Testis (tissue), 2 donors: Measurements from ENCODE around the gene QRFP.

Experiments used
- CTCF ChIP-seq, 3 experiments: fragments of 450-650 bp in 2 of 3; fragments of 200-600 bp in 1 of 3; sonication (generic) in 1 of 3; IDR thresholded peaks; one replicate each; pipeline ENCODE4 v1.5.1; 2016 to 2019; ENCODE audit warnings: antibody characterized with exemption in 3 of 3, mild to moderate bottlenecking in 2 of 3, moderate library complexity in 1 of 3
- POLR2A ChIP-seq: fragments of 450-650 bp; IDR thresholded peaks from one replicate; pipeline ENCODE4 v1.6.1; 2017; ENCODE audit warnings: antibody characterized with exemption, mild to moderate bottlenecking, moderate library complexity

- no peak for TF ChIP-seq CTCF (IDR thresholded peaks at IDR 0.05)
- TF ChIP-seq POLR2A: no peak
Observed at GRCh38 chr9:130864541-130864940, 32.1 kb downstream of the QRFP start.
